Skin of body (tissue), 2 donors: ENCODE results near the gene OR2AJ1. TPM values are rescaled to one million over a fixed set of nuclear protein-coding genes. Genes with fewer than 3 reads are reported as not detected.
"Not testable (repeated sequence)": the region's sequence is repeated elsewhere in the genome, so short reads cannot be mapped to it uniquely, and the experiment has no call there.

ENCODE experiments used
- DNase-seq: peaks from one replicate; lab custom pipeline; 2025; lab: John Stamatoyannopoulos, UW
- total RNA-seq: library from RNA; depleted of rRNA; stranded (reverse); fragments of >200 nt; gene quantifications from one replicate; pipeline ENCODE4 v1.2.3, GENCODE V29; 2014

OR2AJ1 gene, protein sequence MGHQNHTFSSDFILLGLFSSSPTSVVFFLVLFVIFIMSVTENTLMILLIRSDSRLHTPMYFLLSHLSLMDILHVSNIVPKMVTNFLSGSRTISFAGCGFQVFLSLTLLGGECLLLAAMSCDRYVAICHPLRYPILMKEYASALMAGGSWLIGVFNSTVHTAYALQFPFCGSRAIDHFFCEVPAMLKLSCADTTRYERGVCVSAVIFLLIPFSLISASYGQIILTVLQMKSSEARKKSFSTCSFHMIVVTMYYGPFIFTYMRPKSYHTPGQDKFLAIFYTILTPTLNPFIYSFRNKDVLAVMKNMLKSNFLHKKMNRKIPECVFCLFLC
- total RNA-seq = not detected

GRCh38 chr1:247924868-247925267 is at the start of gene OR2AJ1:
Gene OR2AJ1 (plus strand): TSS chr1:247924889. CDS start chr1:247933769, 8,880 bp downstream.
- no peak for DNase-seq

DNA sequence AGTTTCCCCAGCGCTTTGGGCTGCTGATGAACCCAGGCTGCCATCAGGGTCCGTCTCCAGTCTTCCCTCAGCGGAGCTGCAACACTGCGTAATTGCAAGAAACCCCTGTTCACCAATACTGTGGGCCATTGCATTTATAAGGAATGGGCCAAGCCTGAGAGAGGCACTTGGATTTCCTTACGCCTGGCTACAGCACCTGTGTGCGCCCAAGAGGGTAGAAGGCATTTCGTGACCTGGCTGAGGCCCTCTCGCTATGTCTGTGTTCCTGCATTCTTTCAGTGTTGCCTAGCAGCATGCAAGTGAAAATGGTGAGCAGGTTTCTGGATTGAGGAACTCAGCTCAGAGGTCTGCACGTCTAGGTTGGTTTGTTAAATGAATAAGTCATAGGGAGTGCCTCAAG is 41.3 kb upstream of the OR2AJ1 start:
- DNase-seq = no peak

- no peak for DNase-seq
These were observed 39.8 kb upstream of the OR2AJ1 start for GRCh38 chr1:247884797-247885413.

DNA sequence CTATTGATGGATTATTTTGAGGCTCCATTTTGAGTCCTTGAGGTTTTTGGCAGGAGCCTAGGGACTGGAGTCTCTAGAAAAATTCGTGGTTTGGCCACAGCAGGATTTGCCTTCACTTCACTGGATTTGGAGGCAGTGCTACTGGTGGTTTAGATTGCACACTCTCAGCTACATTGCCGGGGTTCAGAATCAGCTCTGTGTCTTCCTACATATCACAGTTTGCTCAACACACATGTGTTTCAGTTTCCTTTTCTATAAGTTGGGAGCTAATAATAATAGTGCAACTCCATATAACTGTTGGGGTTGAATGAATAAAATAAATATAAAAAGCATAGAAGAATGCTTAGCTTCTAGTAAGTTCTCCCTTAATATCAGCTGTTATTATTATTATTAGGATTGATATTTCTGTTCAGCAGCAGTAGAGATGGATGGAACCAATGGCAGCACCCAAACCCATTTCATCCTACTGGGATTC is 29.5 kb upstream of the OR2AJ1 start, which contains the start of gene OR2W3:
TSS of gene OR2W3 (plus strand) at position 425 of the 475 bp plus-strand sequence. CDS start at position 425, 0 bp downstream.
- DNase-seq = no peak

- DNase-seq = no peak
These were observed 28.7 kb upstream of the OR2AJ1 start for GRCh38 chr1:247895976-247896375.

GRCh38 chr1:247904122-247904521 is 20.6 kb upstream of the OR2AJ1 start:
- DNase-seq = no peak

DNA sequence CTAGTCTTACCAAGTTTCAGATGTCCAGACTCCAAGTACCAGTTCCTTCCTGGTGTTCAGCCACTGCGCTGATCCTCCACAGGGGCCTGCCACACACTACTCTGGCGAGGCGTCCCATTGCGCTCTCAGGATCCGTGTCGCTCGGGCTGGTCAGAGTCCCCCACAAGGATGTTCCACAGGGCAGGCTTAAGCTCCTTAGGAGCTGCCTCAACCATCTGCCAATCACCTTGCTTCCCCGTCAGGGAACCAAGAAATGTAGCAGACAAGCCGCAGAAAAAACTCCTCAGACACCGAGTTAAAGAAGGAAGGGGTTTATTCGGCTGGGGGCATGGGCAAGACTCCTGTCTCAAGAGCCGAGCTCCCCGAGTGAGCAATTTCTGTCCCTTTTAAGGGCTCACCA is 19.5 kb upstream of the OR2AJ1 start:
- DNase-seq = no peak

- DNase-seq = no peak
These were observed 18.7 kb upstream of the OR2AJ1 start for GRCh38 chr1:247905910-247906503.

DNA sequence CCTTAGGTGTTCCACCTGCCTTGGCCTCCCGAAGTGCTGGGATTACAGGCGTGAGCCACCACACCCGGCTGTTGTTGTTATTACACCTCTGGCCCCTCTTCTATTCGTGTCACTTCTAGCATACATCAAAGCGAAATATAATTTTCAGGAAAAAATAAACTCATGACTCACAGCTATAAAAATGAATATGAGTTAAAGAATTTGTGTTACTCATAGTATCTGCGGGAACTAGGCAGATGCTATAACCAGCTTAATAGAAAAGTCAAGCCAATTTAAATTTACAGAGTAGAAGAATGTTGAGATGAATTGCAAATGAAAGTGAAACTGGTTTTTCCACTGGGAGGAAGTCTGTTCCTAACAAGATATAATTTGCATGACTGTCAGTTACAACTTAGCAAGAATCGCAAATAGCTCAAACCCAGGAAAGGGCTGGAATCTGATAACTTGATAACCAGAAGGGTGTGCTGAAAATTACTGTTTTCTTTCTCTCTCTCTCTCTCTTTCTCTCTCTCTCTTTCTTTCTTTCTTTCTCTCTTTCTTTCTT is 18.1 kb upstream of the OR2AJ1 start:
- DNase-seq = no peak

- DNase-seq = no peak
These were observed 15.9 kb upstream of the OR2AJ1 start for GRCh38 chr1:247908766-247909165.

GRCh38 chr1:247913786-247914185 is 10.9 kb upstream of the OR2AJ1 start:
- DNase-seq = no peak

DNA sequence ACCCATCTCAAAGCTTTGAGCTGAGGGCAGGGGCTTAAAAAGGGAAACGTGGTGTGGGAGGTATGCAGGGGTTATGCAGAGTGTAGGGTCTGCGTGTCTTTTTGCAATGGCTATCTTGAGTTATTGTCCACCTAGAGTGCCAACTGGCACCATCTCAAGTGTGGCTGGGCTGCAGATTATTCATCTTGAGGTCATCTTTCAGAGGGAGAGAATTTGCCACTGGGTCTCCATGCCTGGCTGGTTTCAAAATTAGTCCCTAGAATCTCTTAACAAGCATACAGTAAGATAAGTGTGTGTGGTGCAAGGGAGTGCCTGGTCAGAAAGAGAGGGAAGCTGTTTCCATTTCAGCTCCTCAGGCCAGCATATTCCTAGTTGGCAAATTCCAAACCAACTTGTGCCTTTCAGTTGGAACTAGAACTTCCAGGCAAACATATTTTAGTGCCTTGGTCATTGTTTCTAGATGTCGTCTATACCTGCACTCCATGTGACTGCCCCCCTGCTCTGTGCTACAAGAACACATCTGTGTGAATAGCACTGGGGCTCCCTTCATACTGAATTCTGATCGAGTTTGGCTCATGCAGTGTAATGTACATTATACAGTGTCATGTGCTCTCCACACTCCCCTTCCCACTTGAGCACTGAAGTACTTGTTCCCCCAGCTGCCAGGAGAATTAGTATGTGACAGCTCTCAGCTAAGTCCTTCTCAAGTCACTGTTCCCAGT is 9.6 kb upstream of the OR2AJ1 start:
- DNase-seq = no peak

DNA sequence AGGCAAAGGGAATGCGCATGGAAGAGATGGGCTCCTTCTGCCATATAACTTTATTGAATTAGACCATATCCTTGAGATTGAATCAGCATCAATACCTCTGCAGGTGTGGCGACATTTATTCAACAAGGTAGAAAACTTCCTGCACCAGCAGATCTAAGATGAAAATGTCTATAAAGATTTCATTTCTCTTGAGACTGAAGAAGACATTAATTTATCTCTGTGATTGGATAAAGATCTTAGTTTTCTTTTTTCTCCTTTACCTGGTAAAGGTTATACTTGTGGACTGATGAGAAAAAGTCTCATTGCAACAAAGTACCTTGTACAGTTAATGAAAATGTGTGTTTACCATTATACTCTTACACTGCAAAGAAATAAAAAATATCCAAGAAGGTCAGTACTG is 4.7 kb upstream of the OR2AJ1 start, which contains the start of gene OR2T8:
TSS of gene OR2T8 (plus strand) at position 301 of the 400 bp plus-strand sequence. CDS start 766 bp downstream, outside the sequence.
- no peak for DNase-seq

DNA sequence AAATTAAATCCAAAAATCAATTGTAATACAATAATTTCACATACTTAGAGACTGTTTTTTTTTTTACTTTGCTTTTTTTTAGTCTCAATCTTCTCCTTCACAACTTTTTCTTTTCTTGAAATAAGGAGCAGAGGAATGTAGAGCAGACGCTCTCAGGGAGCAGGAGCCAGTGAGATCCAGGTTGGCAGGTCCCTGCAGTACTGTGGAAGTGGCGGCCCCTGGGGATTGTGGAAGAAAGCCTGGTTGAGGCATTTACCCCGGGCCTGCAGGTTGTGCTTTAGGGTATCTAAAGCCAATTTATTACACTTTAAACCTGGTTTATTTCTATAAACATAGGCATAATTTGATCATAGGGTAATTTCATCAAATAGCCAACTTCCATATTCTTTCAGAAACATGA is 748 bp upstream of the OR2AJ1 start:
- DNase-seq = no peak

GRCh38 chr1:247933989-247934388 is 9.3 kb downstream of the OR2AJ1 start:
- no peak for DNase-seq

- no peak for DNase-seq
These were observed 11.1 kb downstream of the OR2AJ1 start for GRCh38 chr1:247935781-247936180.

DNA sequence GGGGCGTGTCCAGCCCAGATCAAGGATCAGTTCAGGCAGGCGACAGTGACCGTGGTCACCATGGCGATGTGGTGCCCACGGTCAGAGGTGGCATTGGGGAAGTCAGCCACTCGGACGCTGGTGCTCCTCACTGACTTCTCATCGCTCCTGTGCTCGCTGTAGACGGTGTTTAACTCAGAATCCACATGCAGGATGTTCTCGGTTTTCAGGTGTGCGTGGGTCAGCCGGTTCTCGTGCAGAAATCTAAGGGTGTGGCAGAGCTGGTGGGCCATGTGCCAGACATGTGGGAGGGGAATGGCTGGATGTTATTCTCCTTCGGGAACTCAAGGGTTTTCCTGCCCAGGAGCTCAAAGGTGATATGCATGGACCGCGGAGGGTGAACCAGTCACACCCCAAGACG is 11.7 kb downstream of the OR2AJ1 start:
- no peak for DNase-seq

- DNase-seq = not testable (repeated sequence)
These were observed 12.5 kb downstream of the OR2AJ1 start for GRCh38 chr1:247936965-247937734.

- no peak for DNase-seq
These were observed 17.9 kb downstream of the OR2AJ1 start for GRCh38 chr1:247942624-247943023.

DNA sequence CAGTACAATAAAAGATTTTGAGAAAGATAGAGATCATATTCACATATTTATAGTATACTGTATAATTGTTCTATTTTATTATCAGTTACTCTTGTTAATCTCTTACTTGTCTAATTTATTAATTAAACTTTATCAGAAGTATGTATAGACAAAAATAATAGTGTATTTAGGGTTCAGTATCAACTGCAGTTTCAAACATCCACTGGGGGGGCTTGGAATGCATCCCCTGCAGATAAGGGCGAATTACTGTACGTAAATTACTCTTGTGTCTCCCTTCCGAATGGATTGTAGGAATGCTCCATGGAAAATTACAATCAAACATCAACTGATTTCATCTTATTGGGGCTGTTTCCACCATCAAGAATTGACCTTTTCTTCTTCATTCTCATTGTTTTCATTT is 23.9 kb downstream of the OR2AJ1 start, which contains the start of gene OR2L8:
TSS of gene OR2L8 (plus strand) at position 301 of the 400 bp plus-strand sequence. CDS start at position 301, 0 bp downstream.
- DNase-seq = no peak
